ENCODE data around the gene ERCC6L2.

The ERCC6L2 gene

GRCh38 chr9:96009690-96010472 lies 134.4 kb downstream of the ERCC6L2 start:
- DNase-seq (ENCODE audit: low read depth, low spot score), result no peak
- no peak overlapping the region for H3K27ac ChIP-seq

- H3K27ac ChIP-seq, result no peak overlapping the region
- no peak for DNase-seq (ENCODE audit: low read depth, low spot score)
These were observed 138.6 kb downstream of the ERCC6L2 start for GRCh38 chr9:96014078-96014477.

- H3K27ac ChIP-seq, result no peak overlapping the region
- DNase-seq (ENCODE audit: low read depth, low spot score), result no peak
These were observed 140.6 kb downstream of the ERCC6L2 start for GRCh38 chr9:96015876-96016686.

Data from epithelial cell of prostate (primary cell).